GM21576 (cell line): Measurements from ENCODE around the gene CDK17.
A peak's percentile ranks its signal among the peaks of the same experiment; 100 is the strongest.
"Not testable (repeated sequence)": the region's sequence is repeated elsewhere in the genome, so short reads cannot be mapped to it uniquely, and the experiment has no call there.

Experiments
- ATAC-seq: cut with Tn5 transposase; IDR thresholded peaks from one replicate; pipeline ENCODE4 v1.9.1; 2021; ENCODE audit warnings: mild to moderate bottlenecking, moderate library complexity; ENCODE audit not compliant: unreplicated experiment

CDK17 gene

DNA sequence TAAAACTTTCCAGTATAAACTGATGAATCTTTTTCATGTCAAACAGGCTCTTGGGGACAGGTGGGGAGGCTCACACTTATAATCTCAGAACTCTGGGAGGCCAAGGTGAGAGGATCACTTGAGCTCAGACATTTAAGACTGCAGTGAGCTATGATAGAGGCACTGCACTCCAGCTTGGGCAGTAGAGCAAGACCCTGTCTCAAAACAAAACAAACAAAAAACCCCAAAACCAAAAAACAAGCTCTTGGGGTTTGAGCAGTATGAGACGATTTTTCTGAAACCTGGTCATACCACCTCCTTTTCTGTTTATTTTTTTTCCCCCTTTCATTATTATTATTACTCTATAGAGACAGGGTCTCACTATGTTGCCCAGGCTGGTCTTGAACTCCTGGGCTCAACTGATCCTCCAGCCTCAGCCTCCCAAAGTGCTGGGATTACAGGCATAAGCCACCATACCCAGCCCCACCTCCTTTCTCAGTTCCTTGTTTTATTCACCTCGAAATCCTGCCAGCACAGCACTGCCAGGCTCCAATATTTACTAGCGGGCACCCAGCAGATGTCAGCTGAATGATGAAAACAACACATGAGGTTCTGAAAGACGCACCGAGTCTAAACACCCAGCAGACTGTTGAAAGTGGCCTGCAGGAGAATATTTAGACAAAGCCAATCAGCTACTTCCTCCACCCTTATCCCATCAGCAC lies 19.5 kb upstream of the CDK17 start:
- ATAC-seq = peak; percentile 54

DNA sequence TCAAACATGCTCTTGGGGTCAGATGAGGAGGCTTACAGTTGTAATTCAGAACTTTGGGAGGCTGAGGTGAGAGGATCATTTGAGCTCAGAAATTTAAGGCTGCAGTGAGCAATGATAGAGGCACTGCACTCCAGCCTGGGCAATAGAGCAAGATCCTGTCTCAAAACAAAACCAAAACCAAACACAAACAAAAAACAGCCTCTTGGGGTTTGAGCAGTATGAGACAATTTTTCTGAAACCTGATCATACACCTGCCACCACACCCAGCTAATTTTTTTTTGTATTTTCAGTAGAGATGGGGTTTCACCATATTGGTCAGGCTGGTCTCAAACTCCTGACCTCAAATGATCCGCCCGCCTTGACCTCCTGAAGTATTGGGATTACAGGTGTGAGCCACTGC lies 17.4 kb upstream of the CDK17 start:
- ATAC-seq = not testable (repeated sequence)

GRCh38 chr12:96416033-96416799 lies 16.0 kb upstream of the CDK17 start:
- no peak for ATAC-seq

GRCh38 chr12:96414637-96415036 lies 14.4 kb upstream of the CDK17 start:
- ATAC-seq = no peak

DNA sequence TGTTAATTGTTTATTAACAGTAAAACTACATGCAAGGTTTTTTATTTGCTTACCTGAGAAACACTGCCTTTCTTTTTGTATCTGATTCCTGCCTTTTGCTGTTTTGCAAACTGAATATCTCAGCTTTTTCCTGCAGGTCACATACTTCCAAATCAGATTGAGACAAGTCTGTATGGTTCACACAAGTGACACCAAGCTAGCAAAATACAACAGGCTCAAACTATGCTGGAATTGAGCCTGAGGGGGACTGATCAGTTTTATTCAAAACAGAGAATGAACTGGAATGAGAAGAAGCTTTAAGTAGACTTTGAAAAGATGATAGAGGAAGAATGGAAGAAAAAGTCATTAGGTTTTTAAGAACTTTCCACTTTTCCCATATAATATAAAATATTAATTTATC lies 12.2 kb upstream of the CDK17 start:
- ATAC-seq = no peak

DNA sequence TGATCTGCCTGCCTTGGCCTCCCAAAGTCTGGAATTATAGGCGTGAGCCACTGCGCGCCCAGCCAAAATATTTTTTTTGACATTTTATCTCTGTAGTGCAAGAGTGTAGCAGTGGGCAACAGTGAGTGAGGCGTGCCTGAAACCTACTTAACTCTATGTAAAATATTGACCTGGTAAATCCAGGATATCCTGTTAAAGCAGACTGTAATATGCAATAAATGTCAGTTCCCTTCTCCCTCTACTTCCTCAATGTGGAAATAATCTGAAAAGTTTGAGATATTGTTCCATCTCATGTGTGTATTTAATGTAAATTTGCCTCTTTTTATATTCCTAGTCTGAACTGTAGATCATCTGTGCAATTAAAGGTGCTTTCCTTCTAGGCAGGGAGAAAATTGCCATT lies 9.5 kb upstream of the CDK17 start:
- no peak for ATAC-seq

GRCh38 chr12:96408993-96409392 lies 8.8 kb upstream of the CDK17 start:
- ATAC-seq = no peak

GRCh38 chr12:96407429-96408097 lies 7.3 kb upstream of the CDK17 start:
- peak; percentile 91 for ATAC-seq

DNA sequence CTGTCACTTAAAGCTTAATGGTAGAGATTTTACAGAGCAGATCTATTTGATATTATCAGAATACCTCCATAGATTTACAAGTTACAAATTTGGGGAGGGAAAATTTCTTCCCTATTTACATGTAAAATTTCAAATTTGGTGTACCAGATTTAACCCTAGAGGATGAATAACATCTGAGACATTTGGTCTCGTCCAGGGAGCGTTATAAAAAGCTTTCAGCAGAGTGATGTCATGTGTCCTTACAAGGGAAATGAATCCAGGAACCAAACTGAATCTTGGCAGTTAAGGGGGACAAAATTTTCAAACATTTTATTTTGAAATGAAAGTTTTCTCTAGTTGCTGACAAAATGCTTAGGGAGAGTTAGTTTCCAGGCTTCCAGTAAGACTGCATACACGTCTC lies 4.5 kb upstream of the CDK17 start:
- ATAC-seq = no peak

- ATAC-seq = no peak
These were observed 3.6 kb upstream of the CDK17 start for GRCh38 chr12:96403870-96404269.

DNA sequence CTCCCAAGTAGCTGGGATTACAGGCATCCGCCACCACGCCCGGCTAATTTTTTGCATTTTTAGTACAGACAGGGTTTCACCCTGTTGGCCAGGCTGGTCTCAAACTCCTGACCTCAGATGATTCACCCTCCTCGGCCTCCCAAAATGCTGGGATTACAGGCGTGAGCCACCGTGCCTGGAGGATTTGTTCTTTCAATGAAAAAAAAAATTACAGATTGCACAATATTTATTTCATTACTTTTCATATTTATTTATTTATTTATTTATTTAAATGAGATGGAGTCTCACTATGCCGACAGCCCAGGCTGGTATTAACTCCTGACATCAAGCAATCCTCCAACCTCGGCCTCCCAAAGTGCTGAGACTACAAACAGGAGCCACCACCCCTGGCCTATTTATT lies 2.3 kb upstream of the CDK17 start:
- ATAC-seq = not testable (repeated sequence)

- no peak for ATAC-seq
These were observed 1.8 kb upstream of the CDK17 start for GRCh38 chr12:96402061-96402460.

DNA sequence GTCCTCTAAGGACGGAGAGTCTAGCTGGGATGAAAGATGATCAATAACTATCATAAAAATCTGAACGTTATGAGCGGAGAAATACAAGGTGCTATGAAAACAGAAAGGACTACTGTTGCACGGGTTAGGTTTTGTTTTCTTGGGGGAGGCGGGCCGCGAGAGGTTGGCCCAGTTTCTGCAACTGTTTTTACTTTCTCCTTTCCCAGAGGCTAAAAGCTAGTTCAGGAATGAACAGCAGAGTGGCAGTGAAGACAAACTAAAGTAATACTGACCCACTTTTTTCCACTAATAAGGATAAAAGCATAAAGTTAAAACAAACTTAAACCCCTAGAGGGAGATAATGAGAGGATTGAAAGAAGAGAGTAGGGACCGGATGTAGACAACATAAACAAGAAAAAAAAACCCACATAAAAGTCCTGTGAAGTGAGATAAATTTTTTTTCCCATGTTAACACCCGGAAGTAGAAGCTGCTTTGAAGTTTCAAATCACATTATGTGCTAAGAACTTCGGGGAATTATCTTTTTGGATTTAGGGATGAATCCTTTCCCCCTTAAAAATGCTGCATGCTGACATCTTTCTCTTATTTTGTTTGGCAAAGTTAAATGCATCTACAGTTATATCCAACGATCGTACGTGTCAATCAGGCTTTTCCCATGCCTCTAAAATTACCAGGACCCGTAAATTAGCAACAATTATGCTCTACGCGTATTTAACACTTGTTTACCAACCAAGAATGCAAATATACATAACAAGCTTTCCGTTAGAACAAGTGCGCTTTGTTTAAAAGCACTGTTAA lies 1.0 kb upstream of the CDK17 start:
- ATAC-seq = peak; percentile 21

- peak; percentile 3 for ATAC-seq
These were observed 414 bp upstream of the CDK17 start for GRCh38 chr12:96400631-96401075.

DNA sequence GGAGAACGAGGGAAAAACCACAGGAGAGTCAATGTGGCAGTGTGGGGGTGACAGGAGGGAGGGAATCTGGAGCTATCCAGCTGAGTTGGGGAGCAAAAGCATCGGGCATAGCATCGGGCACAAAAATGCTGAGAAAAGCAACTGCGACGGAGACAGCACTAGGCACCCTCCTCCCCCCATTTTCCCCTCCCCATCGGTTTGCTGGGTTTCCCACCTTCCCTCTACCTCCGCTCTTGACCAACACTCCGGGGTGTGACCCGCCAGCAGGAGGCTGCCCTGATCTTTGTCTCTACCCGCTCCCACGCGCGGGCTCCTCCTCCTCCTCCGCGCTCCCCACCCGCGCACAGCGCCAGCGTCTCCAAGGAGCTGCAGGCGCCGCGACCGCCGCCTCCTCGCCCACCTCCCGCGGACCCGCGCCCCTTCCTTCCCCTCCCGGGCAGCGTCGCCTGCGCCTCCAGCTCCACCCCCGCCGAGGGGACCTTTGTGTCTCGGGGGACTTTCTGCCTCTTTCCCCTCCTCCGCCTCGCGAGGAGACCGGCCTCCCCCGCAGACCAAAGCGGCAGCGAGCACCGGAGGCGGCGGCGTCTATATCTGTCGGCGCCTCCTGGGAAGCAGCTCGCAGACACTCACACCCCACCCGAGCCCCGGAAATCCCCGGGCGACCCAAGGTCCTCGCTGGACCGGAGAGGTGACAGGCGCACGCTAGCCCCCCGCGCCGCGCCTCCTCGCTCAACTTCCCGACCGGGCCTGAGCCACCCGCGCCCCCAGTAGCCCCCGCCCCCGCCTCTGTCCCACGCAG lies 920 bp downstream of the CDK17 start:
- peak; percentile 33 for ATAC-seq

- ATAC-seq = peak; percentile 0
These were observed 1.7 kb downstream of the CDK17 start for GRCh38 chr12:96398424-96399119.

DNA sequence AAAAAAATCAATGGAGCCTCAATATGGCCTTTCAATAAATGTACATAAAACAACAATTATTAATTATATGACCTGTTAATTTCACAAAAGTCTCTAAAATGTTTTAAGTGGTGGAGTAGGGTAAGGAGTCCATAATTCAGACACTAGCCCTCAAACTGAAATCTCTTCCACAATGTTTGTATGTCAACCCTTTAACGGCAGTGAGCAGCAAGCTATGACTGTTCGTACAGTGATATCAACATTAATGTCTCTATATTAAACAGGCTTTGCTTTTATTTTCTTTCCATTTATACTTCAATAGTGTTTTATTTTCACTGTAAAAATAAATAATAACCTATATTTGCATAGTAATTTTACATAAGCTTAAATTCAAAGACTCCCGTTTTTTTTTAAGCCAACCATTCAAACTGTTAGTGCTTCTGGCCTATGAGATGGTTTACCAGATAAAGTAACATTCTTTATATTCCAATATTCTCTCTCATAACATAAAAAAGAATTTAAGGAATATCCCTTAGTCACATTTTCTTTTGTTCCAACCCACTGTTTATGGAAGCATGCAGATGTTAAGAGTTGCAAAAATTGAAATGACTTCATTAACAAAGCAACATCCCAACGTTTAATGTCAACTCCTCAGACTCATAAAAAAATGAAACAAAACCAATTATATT lies 2.3 kb downstream of the CDK17 start:
- no peak for ATAC-seq

DNA sequence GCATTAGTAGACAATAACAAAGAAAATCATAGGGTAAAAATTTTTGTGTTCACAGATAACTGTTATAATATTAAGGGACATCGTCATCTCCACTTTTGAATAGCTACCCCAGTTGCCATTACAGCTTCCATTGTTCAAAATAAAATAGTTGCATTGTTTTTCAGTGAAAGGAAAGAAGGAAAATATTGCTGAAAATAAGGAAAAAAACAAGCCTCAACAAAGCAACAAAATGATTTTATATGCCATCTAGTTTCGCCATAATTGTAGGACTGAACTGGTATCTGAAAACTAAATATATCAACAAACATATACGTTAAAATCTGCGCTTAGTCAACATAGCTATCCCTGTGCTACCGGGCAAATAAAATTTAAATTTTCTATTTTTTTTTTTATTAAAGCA lies 3.3 kb downstream of the CDK17 start:
- ATAC-seq = no peak

GRCh38 chr12:96396209-96396608 lies 4.0 kb downstream of the CDK17 start:
- no peak for ATAC-seq
